HFFc6 (cell line): Measurements from ENCODE around the gene AGT. TPM values are rescaled to one million over a fixed set of nuclear protein-coding genes. Genes with fewer than 3 reads are reported as not detected.

Experiments used
- DNase-seq: peaks from one replicate; pipeline ENCODE4 v3.0.0-alpha.2; 2018
- H3K27ac Mint-ChIP-seq: 2 replicates; pipeline ENCODE4 v1.8.0; 2020; ENCODE audit warnings: mild to moderate bottlenecking, mixed read lengths
- H3K27me3 Mint-ChIP-seq: 2 replicates; pipeline ENCODE4 v1.8.0; 2021; ENCODE audit warnings: mild to moderate bottlenecking, moderate library complexity, mixed read lengths; ENCODE audit not compliant: insufficient read depth
- H3K36me3 Mint-ChIP-seq: 2 replicates; pipeline ENCODE4 v1.8.0; 2021; ENCODE audit warnings: low read depth, mixed read lengths
- H3K4me1 Mint-ChIP-seq: 2 replicates; pipeline ENCODE4 v1.8.0; 2020; ENCODE audit warnings: low read depth, mixed read lengths
- H3K4me3 Mint-ChIP-seq: 2 replicates; pipeline ENCODE4 v1.8.0; 2020; ENCODE audit warnings: mild to moderate bottlenecking, moderate library complexity, mixed read lengths
- H3K9me3 Mint-ChIP-seq: 2 replicates; pipeline ENCODE4 v1.8.0; 2020; ENCODE audit warnings: mild to moderate bottlenecking, mixed read lengths
- CTCF ChIP-seq: fragments of 200-600 bp; sonication (generic); IDR thresholded peaks from 2 replicates; pipeline ENCODE4 v1.5.0; 2021; ENCODE audit warnings: antibody characterized with exemption, mild to moderate bottlenecking
- total RNA-seq, 6 experiments: library from RNA; stranded (reverse); fragmentation: NEBNext Ultra II Directional; extraction: Animal tissue kit (Norgen Biotek cat#: 25700); gene quantifications; 2 replicates in 1 of 6; 3 replicates in 5 of 6; pipeline ENCODE4 v1.2.3, GENCODE V29; 2021

The AGT gene
- total RNA-seq, 6 experiments from 2014 or later = 0.09 to 0.19 (median 0.13) TPM; not detected in 2

- Mint-ChIP-seq H3K4me3 (no peak overlapping the region), H3K27ac (no peak overlapping the region), H3K9me3 (no peaks in the 10 kb centered on the region), H3K36me3 (no peaks in the 10 kb centered on the region), H3K27me3 (peaks cover 25% of the 10 kb centered on the region), H3K4me1 (peaks cover 7% of the 10 kb centered on the region)
- no peak for TF ChIP-seq CTCF
- DNase-seq = no peak
These were observed 44.2 kb upstream of the AGT start for GRCh38 chr1:230757856-230758708.

GRCh38 chr1:230754796-230755195 is 40.9 kb upstream of the AGT start:
- Mint-ChIP-seq H3K9me3 (no peaks in the 10 kb centered on the region), H3K4me1 (peaks cover 7% of the 10 kb centered on the region), H3K36me3 (no peaks in the 10 kb centered on the region), H3K27ac (no peak overlapping the region), H3K4me3 (no peak overlapping the region), H3K27me3 (peaks cover 29% of the 10 kb centered on the region)
- TF ChIP-seq CTCF = no peak
- peak; percentile 33 for DNase-seq

GRCh38 chr1:230753586-230754251 is 39.8 kb upstream of the AGT start:
- Mint-ChIP-seq H3K36me3 (no peaks in the 10 kb centered on the region), H3K4me1 (peaks cover 7% of the 10 kb centered on the region), H3K27ac (no peak overlapping the region), H3K9me3 (no peaks in the 10 kb centered on the region), H3K27me3 (peaks cover 20% of the 10 kb centered on the region), H3K4me3 (peak overlapping the region; percentile 68)
- no peak for DNase-seq
- no peak for TF ChIP-seq CTCF

DNA sequence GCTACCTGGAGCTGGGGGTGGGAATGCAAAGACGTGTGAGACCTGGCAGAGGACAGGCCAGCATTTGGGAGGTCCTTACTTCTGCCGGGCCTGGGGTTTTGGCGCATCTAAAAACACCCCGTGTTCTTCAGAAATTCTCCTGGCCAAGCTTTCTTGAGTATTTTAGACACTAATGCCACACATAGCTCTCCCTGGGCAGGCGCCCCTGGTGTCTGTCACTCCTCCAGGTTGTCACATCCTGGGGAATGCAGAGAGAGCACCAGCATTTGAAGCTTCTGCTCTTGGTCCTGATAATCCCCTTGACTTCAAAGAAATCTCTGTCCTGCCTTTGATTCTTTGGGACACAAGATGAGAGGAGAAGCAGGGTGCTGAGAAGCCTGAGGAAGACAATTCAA is 39.3 kb upstream of the AGT start:
- Mint-ChIP-seq H3K27ac (no peak overlapping the region), H3K4me1 (peaks cover 7% of the 10 kb centered on the region), H3K36me3 (no peaks in the 10 kb centered on the region), H3K4me3 (no peak overlapping the region; the same call in 1 of the 2 replicates), H3K9me3 (no peaks in the 10 kb centered on the region), H3K27me3 (peaks cover 17% of the 10 kb centered on the region)
- TF ChIP-seq CTCF = no peak
- no peak for DNase-seq

- TF ChIP-seq CTCF = no peak
- H3K9me3 Mint-ChIP-seq = no peaks in the 10 kb centered on the region
- H3K4me1 Mint-ChIP-seq = peaks cover 7% of the 10 kb centered on the region
- H3K27ac Mint-ChIP-seq = no peak overlapping the region
- no peak for DNase-seq
- H3K36me3 Mint-ChIP-seq = no peaks in the 10 kb centered on the region
- H3K27me3 Mint-ChIP-seq = peaks cover 15% of the 10 kb centered on the region
- no peak overlapping the region for H3K4me3 Mint-ChIP-seq
These were observed 38.5 kb upstream of the AGT start for GRCh38 chr1:230752407-230752806.
